K562 (cell line): ENCODE measurements around the gene POLN. TPM values are rescaled to one million over a fixed set of nuclear protein-coding genes. Genes with fewer than 3 reads are reported as not detected.
A peak's percentile ranks its signal among the peaks of the same experiment; 100 is the strongest.

Experiments used
- ARID2 ChIP-seq: fragments of 450-650 bp; IDR thresholded peaks from 2 replicates; pipeline ENCODE4 v1.6.1; 2017; ENCODE audit warnings: antibody characterized with exemption, mild to moderate bottlenecking
- CC2D1A ChIP-seq: fragments of 450-650 bp; IDR thresholded peaks from 2 replicates; pipeline ENCODE4 v1.6.1; 2017; ENCODE audit warnings: mild to moderate bottlenecking
- CREB1 ChIP-seq, 2 experiments: sonication (generic) in 1 of 2; formaldehyde crosslinking in 1 of 2; IDR thresholded peaks; 2 replicates each; pipeline versions ENCODE4 v1.6.1 to v1.8.0; 2012 to 2022; ENCODE audit warnings: inconsistent platforms in 1 of 2, mild to moderate bottlenecking in 1 of 2, missing genetic modification reagents in 1 of 2, moderate library complexity in 1 of 2
- CTBP1 ChIP-seq: fragments of 450-650 bp; IDR thresholded peaks from 2 replicates; pipeline ENCODE4 v1.6.1; 2016; ENCODE audit warnings: borderline replicate concordance
- FIP1L1 ChIP-seq: fragments of 200-400 bp; formaldehyde crosslinking; IDR thresholded peaks from 2 replicates; pipeline ENCODE4 v1.6.1; 2018; ENCODE audit warnings: mild to moderate bottlenecking, low read depth, low read length; ENCODE audit not compliant: poor library complexity, severe bottlenecking
- FOSL1 ChIP-seq: fragments of 200-800 bp; sonication (Bioruptor generic); conservative IDR thresholded peaks from 2 replicates; pipeline ENCODE4 v1.6.1; 2016; ENCODE audit warnings: missing genetic modification characterization, missing compliant biosample characterization
- FOXM1 ChIP-seq, 2 experiments: fragments of 450-650 bp in 1 of 2; sonication (generic) in 1 of 2; formaldehyde crosslinking in 1 of 2; IDR thresholded peaks; 2 replicates each; pipeline versions ENCODE4 v1.6.1 to v1.9.0; 2017 to 2022; ENCODE audit warnings: low read depth in 2 of 2, mild to moderate bottlenecking in 2 of 2, missing genetic modification reagents in 1 of 2, moderate library complexity in 1 of 2
- HNRNPUL1 ChIP-seq: fragments of 200-400 bp; formaldehyde crosslinking; IDR thresholded peaks from 2 replicates; pipeline ENCODE4 v1.6.1; 2017; ENCODE audit warnings: low read length
- NCOR1 ChIP-seq: fragments of 450-650 bp; IDR thresholded peaks from 2 replicates; pipeline ENCODE4 v1.6.1; 2016; ENCODE audit warnings: mild to moderate bottlenecking, moderate library complexity
- NONO ChIP-seq, 2 experiments: fragments of 200-400 bp in 1 of 2; fragments of 450-650 bp in 1 of 2; formaldehyde crosslinking in 1 of 2; IDR thresholded peaks; 2 replicates each; pipeline ENCODE4 v1.6.1; 2017; ENCODE audit warnings: low read depth in 2 of 2, mild to moderate bottlenecking in 2 of 2, moderate library complexity in 2 of 2, low read length in 1 of 2
- polyA plus RNA-seq, 8 experiments: library from polyadenylated mRNA; depleted of rRNA in 4 of 8; stranded (reverse) in 5 of 8; unstranded in 3 of 8; fragments of >200 nt; fragmentation: Nextera tagmentation in 2 of 8; fragmentation: Illumina TruSeq in 1 of 8; extraction: Ambion mirVana in 2 of 8; extraction: Trizol in 1 of 8; gene quantifications; 2 replicates each; pipeline versions ENCODE4 v1.2.1 to v1.2.3, GENCODE V29; 2011 to 2014; ENCODE audit warnings: inconsistent platforms in 1 of 8, missing spikeins in 1 of 8
- total RNA-seq, 7 experiments: library from RNA; depleted of rRNA in 6 of 7; stranded (reverse); fragments of >200 nt in 6 of 7; fragmentation: Illumina TruSeq in 2 of 7; extraction: Trizol in 2 of 7; gene quantifications; 2 replicates each; pipeline versions ENCODE4 v1.2.1 to v1.2.3, GENCODE V29; 2011 to 2021; ENCODE audit warnings: low replicate concordance in 1 of 7
- TF ChIP-seq, protein P1 (sequence below): fragments of 250-450 bp; sonication (Bioruptor Pico); IDR thresholded peaks from 2 replicates; pipeline ENCODE4 v1.9.0; 2021; ENCODE audit warnings: mild to moderate bottlenecking, inconsistent platforms
- TF ChIP-seq, protein P2 (sequence below), 3 experiments: IDR thresholded peaks in 2 of 3; conservative IDR thresholded peaks in 1 of 3; 2 replicates each; pipeline ENCODE4 v1.5.1; 2011 to 2012; ENCODE audit warnings: low read length in 3 of 3, mild to moderate bottlenecking in 3 of 3, control low read depth in 2 of 3, improper control_type of control experiment in 1 of 3, inconsistent platforms in 1 of 3, low read depth in 1 of 3, mixed read lengths in 1 of 3, moderate library complexity in 1 of 3; ENCODE audit not compliant: insufficient read depth in 2 of 3
- TF ChIP-seq, protein P3 (sequence below): fragments of 450-650 bp; formaldehyde crosslinking; IDR thresholded peaks from 2 replicates; pipeline ENCODE4 v1.4.0; 2020; ENCODE audit warnings: mild to moderate bottlenecking, moderate library complexity
- TF ChIP-seq, protein P4 (sequence below): fragments of 450-650 bp; IDR thresholded peaks from 2 replicates; pipeline ENCODE4 v1.6.1; 2018; ENCODE audit warnings: mild to moderate bottlenecking, low read depth; ENCODE audit not compliant: partially characterized antibody
- TF ChIP-seq, protein P5 (sequence below): fragments of 450-650 bp; IDR thresholded peaks from 2 replicates; pipeline ENCODE4 v1.6.1; 2017; ENCODE audit warnings: mild to moderate bottlenecking, moderate library complexity

The POLN gene
- total and polyA plus RNA-seq, 9 of the 15 experiments (the other 6 are each of a cell fraction or from before 2014, with no cell fraction given) = 0.08 to 0.91 (median 0.32) TPM

DNA sequence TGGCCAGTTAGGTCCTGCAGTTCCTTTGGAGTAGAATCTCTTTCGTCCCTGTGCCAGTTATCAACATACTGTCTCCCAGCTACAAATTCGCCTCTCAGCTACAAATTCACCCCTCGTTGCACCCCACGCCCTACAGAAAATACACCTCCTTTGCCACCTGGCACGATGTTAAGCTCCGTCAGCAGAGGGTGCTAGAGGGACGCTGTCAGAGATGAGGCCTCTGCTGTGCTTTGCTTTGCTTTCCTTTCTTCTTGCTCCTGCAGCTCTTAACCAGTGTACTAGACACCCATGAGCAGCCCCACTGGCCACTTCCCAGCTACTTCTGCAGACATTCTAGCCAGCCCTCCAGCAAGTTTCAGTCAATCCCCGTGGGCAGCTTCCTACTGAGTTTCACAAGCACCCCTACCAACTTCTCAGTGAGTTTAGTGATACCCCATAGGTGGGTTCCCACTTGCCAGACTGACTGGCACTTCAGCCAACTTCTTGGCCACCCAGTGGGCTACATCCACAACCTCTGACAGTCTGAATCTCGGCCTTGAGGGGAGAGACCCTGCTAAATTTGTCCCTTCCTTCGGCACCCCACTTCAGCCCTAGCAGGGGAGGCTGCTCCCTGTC, 21.8 kb downstream of the POLN start (continued):
- TF ChIP-seq CTBP1 = peak; percentile 37; the same call in 1 of the 2 replicates
- peak; percentile 81 for TF ChIP-seq CC2D1A
- TF ChIP-seq NCOR1 = no peak
- TF ChIP-seq, protein P1, sequence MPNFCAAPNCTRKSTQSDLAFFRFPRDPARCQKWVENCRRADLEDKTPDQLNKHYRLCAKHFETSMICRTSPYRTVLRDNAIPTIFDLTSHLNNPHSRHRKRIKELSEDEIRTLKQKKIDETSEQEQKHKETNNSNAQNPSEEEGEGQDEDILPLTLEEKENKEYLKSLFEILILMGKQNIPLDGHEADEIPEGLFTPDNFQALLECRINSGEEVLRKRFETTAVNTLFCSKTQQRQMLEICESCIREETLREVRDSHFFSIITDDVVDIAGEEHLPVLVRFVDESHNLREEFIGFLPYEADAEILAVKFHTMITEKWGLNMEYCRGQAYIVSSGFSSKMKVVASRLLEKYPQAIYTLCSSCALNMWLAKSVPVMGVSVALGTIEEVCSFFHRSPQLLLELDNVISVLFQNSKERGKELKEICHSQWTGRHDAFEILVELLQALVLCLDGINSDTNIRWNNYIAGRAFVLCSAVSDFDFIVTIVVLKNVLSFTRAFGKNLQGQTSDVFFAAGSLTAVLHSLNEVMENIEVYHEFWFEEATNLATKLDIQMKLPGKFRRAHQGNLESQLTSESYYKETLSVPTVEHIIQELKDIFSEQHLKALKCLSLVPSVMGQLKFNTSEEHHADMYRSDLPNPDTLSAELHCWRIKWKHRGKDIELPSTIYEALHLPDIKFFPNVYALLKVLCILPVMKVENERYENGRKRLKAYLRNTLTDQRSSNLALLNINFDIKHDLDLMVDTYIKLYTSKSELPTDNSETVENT (CRISPR knock-in tag) = no peak
- TF ChIP-seq ARID2 = peak; percentile 89; the same call in 1 of the 2 replicates
- TF ChIP-seq, protein P2, sequence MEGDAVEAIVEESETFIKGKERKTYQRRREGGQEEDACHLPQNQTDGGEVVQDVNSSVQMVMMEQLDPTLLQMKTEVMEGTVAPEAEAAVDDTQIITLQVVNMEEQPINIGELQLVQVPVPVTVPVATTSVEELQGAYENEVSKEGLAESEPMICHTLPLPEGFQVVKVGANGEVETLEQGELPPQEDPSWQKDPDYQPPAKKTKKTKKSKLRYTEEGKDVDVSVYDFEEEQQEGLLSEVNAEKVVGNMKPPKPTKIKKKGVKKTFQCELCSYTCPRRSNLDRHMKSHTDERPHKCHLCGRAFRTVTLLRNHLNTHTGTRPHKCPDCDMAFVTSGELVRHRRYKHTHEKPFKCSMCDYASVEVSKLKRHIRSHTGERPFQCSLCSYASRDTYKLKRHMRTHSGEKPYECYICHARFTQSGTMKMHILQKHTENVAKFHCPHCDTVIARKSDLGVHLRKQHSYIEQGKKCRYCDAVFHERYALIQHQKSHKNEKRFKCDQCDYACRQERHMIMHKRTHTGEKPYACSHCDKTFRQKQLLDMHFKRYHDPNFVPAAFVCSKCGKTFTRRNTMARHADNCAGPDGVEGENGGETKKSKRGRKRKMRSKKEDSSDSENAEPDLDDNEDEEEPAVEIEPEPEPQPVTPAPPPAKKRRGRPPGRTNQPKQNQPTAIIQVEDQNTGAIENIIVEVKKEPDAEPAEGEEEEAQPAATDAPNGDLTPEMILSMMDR (IDR thresholded peaks at IDR 0.05 in 2 of 3, conservative IDR thresholded peaks at IDR 0.05 in 1 of 3; ENCODE audit: insufficient read depth in 2 of 3, low read depth in 1 of 3, low read length in 3 of 3) = peak; percentile 89 to 95 (median 90)
- TF ChIP-seq, protein P3, sequence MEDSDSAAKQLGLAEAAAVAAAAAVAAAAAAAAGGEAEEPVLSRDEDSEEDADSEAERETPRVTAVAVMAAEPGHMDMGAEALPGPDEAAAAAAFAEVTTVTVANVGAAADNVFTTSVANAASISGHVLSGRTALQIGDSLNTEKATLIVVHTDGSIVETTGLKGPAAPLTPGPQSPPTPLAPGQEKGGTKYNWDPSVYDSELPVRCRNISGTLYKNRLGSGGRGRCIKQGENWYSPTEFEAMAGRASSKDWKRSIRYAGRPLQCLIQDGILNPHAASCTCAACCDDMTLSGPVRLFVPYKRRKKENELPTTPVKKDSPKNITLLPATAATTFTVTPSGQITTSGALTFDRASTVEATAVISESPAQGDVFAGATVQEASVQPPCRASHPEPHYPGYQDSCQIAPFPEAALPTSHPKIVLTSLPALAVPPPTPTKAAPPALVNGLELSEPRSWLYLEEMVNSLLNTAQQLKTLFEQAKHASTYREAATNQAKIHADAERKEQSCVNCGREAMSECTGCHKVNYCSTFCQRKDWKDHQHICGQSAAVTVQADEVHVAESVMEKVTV (CRISPR knock-in tag) = peak; percentile 80
- no peak for TF ChIP-seq FOSL1 (tag)
- TF ChIP-seq, protein P4, sequence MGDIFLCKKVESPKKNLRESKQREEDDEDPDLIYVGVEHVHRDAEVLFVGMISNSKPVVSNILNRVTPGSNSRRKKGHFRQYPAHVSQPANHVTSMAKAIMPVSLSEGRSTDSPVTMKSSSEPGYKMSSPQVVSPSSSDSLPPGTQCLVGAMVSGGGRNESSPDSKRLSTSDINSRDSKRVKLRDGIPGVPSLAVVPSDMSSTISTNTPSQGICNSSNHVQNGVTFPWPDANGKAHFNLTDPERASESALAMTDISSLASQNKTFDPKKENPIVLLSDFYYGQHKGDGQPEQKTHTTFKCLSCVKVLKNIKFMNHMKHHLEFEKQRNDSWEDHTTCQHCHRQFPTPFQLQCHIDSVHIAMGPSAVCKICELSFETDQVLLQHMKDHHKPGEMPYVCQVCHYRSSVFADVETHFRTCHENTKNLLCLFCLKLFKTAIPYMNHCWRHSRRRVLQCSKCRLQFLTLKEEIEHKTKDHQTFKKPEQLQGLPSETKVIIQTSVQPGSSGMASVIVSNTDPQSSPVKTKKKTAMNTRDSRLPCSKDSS = no peak
- TF ChIP-seq, protein P5, sequence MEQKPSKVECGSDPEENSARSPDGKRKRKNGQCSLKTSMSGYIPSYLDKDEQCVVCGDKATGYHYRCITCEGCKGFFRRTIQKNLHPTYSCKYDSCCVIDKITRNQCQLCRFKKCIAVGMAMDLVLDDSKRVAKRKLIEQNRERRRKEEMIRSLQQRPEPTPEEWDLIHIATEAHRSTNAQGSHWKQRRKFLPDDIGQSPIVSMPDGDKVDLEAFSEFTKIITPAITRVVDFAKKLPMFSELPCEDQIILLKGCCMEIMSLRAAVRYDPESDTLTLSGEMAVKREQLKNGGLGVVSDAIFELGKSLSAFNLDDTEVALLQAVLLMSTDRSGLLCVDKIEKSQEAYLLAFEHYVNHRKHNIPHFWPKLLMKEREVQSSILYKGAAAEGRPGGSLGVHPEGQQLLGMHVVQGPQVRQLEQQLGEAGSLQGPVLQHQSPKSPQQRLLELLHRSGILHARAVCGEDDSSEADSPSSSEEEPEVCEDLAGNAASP = no peak
- 0 out of 4 replicates have a peak, but pooled peaks of 1 of the 2 experiments have one; percentile 18 for TF ChIP-seq NONO (IDR thresholded peaks at IDR 0.05; ENCODE audit: low read depth in 2 of 2, low read length in 1 of 2)
- no peak for TF ChIP-seq FOXM1 (IDR thresholded peaks at IDR 0.05; ENCODE audit: low read depth)
- no peak for TF ChIP-seq FOXM1 (CRISPR knock-in tag; IDR thresholded peaks at IDR 0.05; ENCODE audit: low read depth)
- TF ChIP-seq FIP1L1 = no peak
- 0 out of 2 replicates have a peak, but pooled peaks have one; percentile 23 for TF ChIP-seq HNRNPUL1
- no peak for TF ChIP-seq CREB1 (IDR thresholded peaks at IDR 0.05)
- 0 out of 2 replicates have a peak, but pooled peaks have one; percentile 27 for TF ChIP-seq CREB1 (CRISPR knock-in tag; IDR thresholded peaks at IDR 0.05)
